IMR-90 (cell line): ENCODE measurements around the gene ARHGEF7. TPM values are rescaled to one million over a fixed set of nuclear protein-coding genes. Genes with fewer than 3 reads are reported as not detected.

Source experiments
- ATAC-seq: fragments of 200-7000 bp; cut with Tn5 transposase; 2 replicates; pipeline ENCODE4 v1.9.1; 2020; ENCODE audit warnings: low read depth, mild to moderate bottlenecking, moderate library complexity
- BruUV-seq: library from RNA; stranded (reverse); fragments of 400-500 nt; replicated peaks from 2 replicates; lab custom pipeline; 2021; lab: Mats Ljungman, UMichigan
- CTCF ChIA-PET: fragments of 300-600 bp; formaldehyde crosslinking; extraction: SDS; loops from one replicate; lab custom pipeline; 2021; ENCODE audit warnings: antibody characterized with exemption; lab: Yijun Ruan, JAX
- POLR2A ChIA-PET: fragments of 300-600 bp; sonication (Branson Sonifier 250); formaldehyde crosslinking; loops from one replicate; lab custom pipeline; 2022; ENCODE audit warnings: antibody characterized with exemption; ENCODE audit not compliant: unreplicated experiment; lab: Charles Lee
- DNase-seq: peaks from one replicate; pipeline ENCODE4 v3.0.0; 2013
- H2AFZ ChIP-seq: replicated peaks from 2 replicates; pipeline ENCODE3; 2013; ENCODE audit warnings: low read length, mild to moderate bottlenecking; ENCODE audit not compliant: poor library complexity
- H2AK5ac ChIP-seq: 2 replicates; pipeline ENCODE4 v1.6.1; 2013; ENCODE audit warnings: low read depth, low read length, inconsistent platforms
- H2AK9ac ChIP-seq: replicated peaks from 2 replicates; pipeline ENCODE3; 2013; ENCODE audit warnings: mild to moderate bottlenecking, low read depth, low read length, moderate library complexity; ENCODE audit not compliant: poor library complexity
- H2BK120ac ChIP-seq: 2 replicates; pipeline ENCODE4 v1.6.1; 2013; ENCODE audit warnings: low read depth, low read length, inconsistent platforms
- H2BK15ac ChIP-seq: 3 replicates; pipeline ENCODE4 v1.6.1; 2013; ENCODE audit warnings: low read depth, low read length, inconsistent platforms
- H2BK20ac ChIP-seq: 2 replicates; pipeline ENCODE4 v1.6.1; 2013; ENCODE audit warnings: low read depth, mild to moderate bottlenecking, inconsistent platforms, low read length, moderate library complexity
- H2BK5ac ChIP-seq: 2 replicates; pipeline ENCODE4 v1.6.1; 2013; ENCODE audit warnings: mild to moderate bottlenecking, low read depth, low read length, inconsistent platforms; ENCODE audit not compliant: poor library complexity, severe bottlenecking
- H3K14ac ChIP-seq: replicated peaks from 2 replicates; pipeline ENCODE4 v1.6.1; 2013; ENCODE audit warnings: low read depth, low read length, inconsistent platforms
- H3K18ac ChIP-seq: 2 replicates; pipeline ENCODE4 v1.6.1; 2013; ENCODE audit warnings: low read depth, low read length, control low read depth
- H3K23ac ChIP-seq: 2 replicates; pipeline ENCODE4 v1.6.1; 2013; ENCODE audit warnings: low read depth, low read length, inconsistent platforms
- H3K27ac ChIP-seq: 2 replicates; pipeline ENCODE4 v1.5.1; 2013; ENCODE audit warnings: mild to moderate bottlenecking, control low read depth, low read length; ENCODE audit not compliant: insufficient read depth
- H3K27me3 ChIP-seq: 2 replicates; pipeline ENCODE4 v1.6.1; 2013; ENCODE audit warnings: low read length; ENCODE audit not compliant: control insufficient read depth, insufficient read depth
- H3K36me3 ChIP-seq: 2 replicates; pipeline ENCODE4 v1.6.1; 2013; ENCODE audit warnings: low read length, mixed read lengths; ENCODE audit not compliant: control insufficient read depth, insufficient read depth
- H3K4ac ChIP-seq: 2 replicates; pipeline ENCODE4 v1.6.1; 2013; ENCODE audit warnings: low read depth, low read length, inconsistent platforms
- H3K4me1 ChIP-seq: 2 replicates; pipeline ENCODE4 v1.6.1; 2013; ENCODE audit warnings: low read length, mixed read lengths; ENCODE audit not compliant: control insufficient read depth, insufficient read depth
- H3K4me2 ChIP-seq: 2 replicates; pipeline ENCODE4 v1.6.1; 2013; ENCODE audit warnings: low read depth, mild to moderate bottlenecking, control low read depth, low read length, moderate library complexity
- H3K4me3 ChIP-seq: 2 replicates; pipeline ENCODE4 v1.5.1; 2013; ENCODE audit warnings: low read depth, mild to moderate bottlenecking, control low read depth, low read length, moderate library complexity; ENCODE audit not compliant: insufficient read depth
- H3K56ac ChIP-seq: 2 replicates; pipeline ENCODE4 v1.6.1; 2013; ENCODE audit warnings: low read length, inconsistent platforms; ENCODE audit not compliant: insufficient read depth; ENCODE audit errors: extremely low read depth
- H3K79me1 ChIP-seq, 2 experiments: 2 replicates each; pipeline ENCODE4 v1.6.1; 2013; ENCODE audit warnings: low read length in 2 of 2, inconsistent platforms in 1 of 2, low read depth in 1 of 2
- H3K9ac ChIP-seq: 2 replicates; pipeline ENCODE4 v1.6.1; 2013; ENCODE audit warnings: low read depth, low read length, control low read depth
- H3K9me1 ChIP-seq: 2 replicates; pipeline ENCODE4 v1.6.1; 2013; ENCODE audit warnings: low read length, inconsistent platforms; ENCODE audit not compliant: insufficient read depth
- H3K9me3 ChIP-seq: 2 replicates; pipeline ENCODE4 v1.6.1; 2013; ENCODE audit warnings: low read length; ENCODE audit not compliant: control insufficient read depth, insufficient read depth
- H4K20me1 ChIP-seq: 2 replicates; pipeline ENCODE4 v1.6.1; 2013; ENCODE audit warnings: low read length, inconsistent platforms; ENCODE audit not compliant: insufficient read depth
- H4K5ac ChIP-seq: 2 replicates; pipeline ENCODE4 v1.6.1; 2013; ENCODE audit warnings: mild to moderate bottlenecking, low read depth, low read length, control low read depth
- H4K8ac ChIP-seq, 2 experiments: 2 replicates each; pipeline ENCODE4 v1.6.1; 2013; ENCODE audit warnings: low read depth in 2 of 2, low read length in 2 of 2, control low read depth in 1 of 2, inconsistent platforms in 1 of 2
- H4K91ac ChIP-seq: 2 replicates; pipeline ENCODE4 v1.6.1; 2013; ENCODE audit warnings: low read depth, low read length, inconsistent platforms; ENCODE audit not compliant: insufficient read depth
- BHLHE40 ChIP-seq: fragments of 150-350 bp; IDR thresholded peaks from 2 replicates; pipeline ENCODE4 v1.6.1; 2016; ENCODE audit warnings: mild to moderate bottlenecking, low read depth, low read length
- CEBPB ChIP-seq: IDR thresholded peaks from 2 replicates; pipeline ENCODE4 v1.6.1; 2012; ENCODE audit warnings: low read depth, low read length, improper control_type of control experiment
- CHD1 ChIP-seq: IDR thresholded peaks from 2 replicates; pipeline ENCODE4 v1.6.1; 2012; ENCODE audit warnings: low read depth, low read length, improper control_type of control experiment
- CTCF ChIP-seq: conservative IDR thresholded peaks from 2 replicates; pipeline ENCODE4 v1.5.1; 2012; ENCODE audit warnings: mild to moderate bottlenecking, low read depth, low read length, improper control_type of control experiment
- FOS ChIP-seq: fragments of 150-350 bp; IDR thresholded peaks from 2 replicates; pipeline ENCODE4 v1.6.1; 2016; ENCODE audit warnings: low read depth, low read length
- MAFK ChIP-seq: IDR thresholded peaks from 2 replicates; pipeline ENCODE4 v1.6.1; 2012; ENCODE audit warnings: low read depth, low read length, improper control_type of control experiment
- MAZ ChIP-seq: IDR thresholded peaks from 2 replicates; pipeline ENCODE4 v1.6.1; 2012; ENCODE audit warnings: low read depth, mild to moderate bottlenecking, low read length, improper control_type of control experiment, moderate library complexity, borderline replicate concordance
- MXI1 ChIP-seq: IDR thresholded peaks from 2 replicates; pipeline ENCODE4 v1.6.1; 2012; ENCODE audit warnings: low read depth, mild to moderate bottlenecking, low read length, moderate library complexity, borderline replicate concordance
- NFE2L2 ChIP-seq: fragments of 150-350 bp; IDR thresholded peaks from 2 replicates; pipeline ENCODE4 v1.6.1; 2016; ENCODE audit warnings: low read depth, mild to moderate bottlenecking, low read length
- POLR2A ChIP-seq: IDR thresholded peaks from 2 replicates; pipeline ENCODE4 v1.6.1; 2012; ENCODE audit warnings: mild to moderate bottlenecking, low read depth, low read length
- RAD21 ChIP-seq: IDR thresholded peaks from 2 replicates; pipeline ENCODE4 v1.6.1; 2012; ENCODE audit warnings: low read length, improper control_type of control experiment
- RCOR1 ChIP-seq: IDR thresholded peaks from 2 replicates; pipeline ENCODE4 v1.6.1; 2012; ENCODE audit warnings: mild to moderate bottlenecking, low read length, improper control_type of control experiment; ENCODE audit not compliant: insufficient replicate concordance
- RFX5 ChIP-seq: IDR thresholded peaks from 2 replicates; pipeline ENCODE4 v1.8.0; 2012; ENCODE audit warnings: low read depth, mild to moderate bottlenecking, low read length, moderate library complexity
- SMC3 ChIP-seq: fragments of 150-350 bp; IDR thresholded peaks from 2 replicates; pipeline ENCODE4 v1.6.1; 2016; ENCODE audit warnings: low read depth, mild to moderate bottlenecking, antibody characterized with exemption, low read length, moderate library complexity
- WGBS, 2 experiments: methylation state at CpG; one replicate each; pipeline versions ENCODE4 v1.1.5 to v1.1.7; 2013; ENCODE audit warnings: missing lambda C conversion rate in 2 of 2; ENCODE audit not compliant: insufficient read length in 1 of 2; ENCODE audit errors: extremely low coverage in 2 of 2; 5-methylcytosine and 5-hydroxymethylcytosine counted together
- dilution Hi-C: fragments of 300-500 bp; cut with HindIII; formaldehyde crosslinking; loops from one replicate; pipeline ENCODE4 v1.14.3; 2018; ENCODE audit warnings: low sequenced_read_pairs; ENCODE audit not compliant: unreplicated experiment
- in situ Hi-C: fragments of 300-500 bp; cut with MboI; formaldehyde crosslinking; loops from 3 replicates; pipeline ENCODE4 v1.14.3; 2019; ENCODE audit warnings: low sequenced_read_pairs, inconsistent platforms, mixed read lengths
- intact Hi-C: fragments of 100-400 bp; cut with micrococcal nuclease; formaldehyde crosslinking; loops from 2 replicates; pipeline ENCODE4 v1.10.0; 2022
- polyA plus RNA-seq, 3 experiments: library from polyadenylated mRNA; depleted of rRNA; stranded (reverse); fragments of >200 nt; gene quantifications; 2 replicates each; pipeline ENCODE4 v1.2.3, GENCODE V29; 2012; ENCODE audit warnings: low replicate concordance in 1 of 3
- total RNA-seq: library from RNA; depleted of rRNA; stranded (reverse); fragments of >200 nt; gene quantifications from 2 replicates; pipeline ENCODE4 v1.2.3, GENCODE V29; 2012
- TF ChIP-seq, protein P1 (sequence below): fragments of 150-350 bp; IDR thresholded peaks from 2 replicates; pipeline ENCODE4 v1.6.1; 2017; ENCODE audit warnings: mild to moderate bottlenecking, antibody characterized with exemption, low read length, low read depth
- TF ChIP-seq, protein P2 (sequence below): fragments of 150-350 bp; IDR thresholded peaks from 2 replicates; pipeline ENCODE4 v1.6.1; 2016; ENCODE audit warnings: low read depth, mild to moderate bottlenecking, low read length, moderate library complexity, borderline replicate concordance

The ARHGEF7 gene
- total and polyA plus RNA-seq, 2 of the 4 experiments (the other 2 are of a cell fraction) = 32.9 to 59.0 TPM

DNA sequence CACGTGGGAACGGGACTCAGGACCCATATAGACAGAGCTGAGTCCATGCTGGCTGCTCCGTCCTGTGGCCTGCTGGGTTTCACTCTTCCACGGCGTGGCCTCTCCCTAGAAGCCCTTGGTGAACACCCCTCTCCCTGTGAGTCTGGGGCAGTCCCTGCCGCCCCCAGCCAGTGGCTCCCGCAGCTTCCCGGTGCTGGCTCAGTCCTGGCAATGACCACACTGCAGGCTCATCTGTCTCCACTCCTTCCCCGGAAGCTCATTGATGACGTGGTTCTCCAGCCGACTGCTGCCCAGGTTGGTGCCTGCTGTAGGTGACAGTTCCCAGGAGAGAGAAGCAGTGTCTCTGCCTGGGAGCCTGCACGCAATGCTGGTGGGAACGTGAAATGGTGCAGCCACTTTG lies 203.3 kb downstream of the ARHGEF7 start:
- no peak for TF ChIP-seq CTCF
- no peak for TF ChIP-seq RAD21
- TF ChIP-seq RFX5 = no peak
- no peak for TF ChIP-seq CEBPB
- no peak for TF ChIP-seq BHLHE40
- no peak for TF ChIP-seq NFE2L2
- TF ChIP-seq MXI1 = no peak
- TF ChIP-seq MAZ = no peak
- TF ChIP-seq FOS = no peak
- TF ChIP-seq SMC3 = no peak
- TF ChIP-seq POLR2A = no peak
- no peak for TF ChIP-seq MAFK
- no peak for TF ChIP-seq RCOR1
- TF ChIP-seq CHD1 = no peak
- TF ChIP-seq, protein P1, sequence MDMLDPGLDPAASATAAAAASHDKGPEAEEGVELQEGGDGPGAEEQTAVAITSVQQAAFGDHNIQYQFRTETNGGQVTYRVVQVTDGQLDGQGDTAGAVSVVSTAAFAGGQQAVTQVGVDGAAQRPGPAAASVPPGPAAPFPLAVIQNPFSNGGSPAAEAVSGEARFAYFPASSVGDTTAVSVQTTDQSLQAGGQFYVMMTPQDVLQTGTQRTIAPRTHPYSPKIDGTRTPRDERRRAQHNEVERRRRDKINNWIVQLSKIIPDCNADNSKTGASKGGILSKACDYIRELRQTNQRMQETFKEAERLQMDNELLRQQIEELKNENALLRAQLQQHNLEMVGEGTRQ = no peak
- TF ChIP-seq, protein P2, sequence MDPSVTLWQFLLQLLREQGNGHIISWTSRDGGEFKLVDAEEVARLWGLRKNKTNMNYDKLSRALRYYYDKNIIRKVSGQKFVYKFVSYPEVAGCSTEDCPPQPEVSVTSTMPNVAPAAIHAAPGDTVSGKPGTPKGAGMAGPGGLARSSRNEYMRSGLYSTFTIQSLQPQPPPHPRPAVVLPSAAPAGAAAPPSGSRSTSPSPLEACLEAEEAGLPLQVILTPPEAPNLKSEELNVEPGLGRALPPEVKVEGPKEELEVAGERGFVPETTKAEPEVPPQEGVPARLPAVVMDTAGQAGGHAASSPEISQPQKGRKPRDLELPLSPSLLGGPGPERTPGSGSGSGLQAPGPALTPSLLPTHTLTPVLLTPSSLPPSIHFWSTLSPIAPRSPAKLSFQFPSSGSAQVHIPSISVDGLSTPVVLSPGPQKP = no peak

More for the DNA sequence above, 203.3 kb downstream of the ARHGEF7 start:
- no peak overlapping the region for H3K14ac ChIP-seq
- no peaks in the 10 kb centered on the region for H3K36me3 ChIP-seq
- no peak overlapping the region for H2AFZ ChIP-seq
- no peak overlapping the region for H2BK20ac ChIP-seq
- H4K5ac ChIP-seq = no peak overlapping the region
- CTCF ChIA-PET = no interaction called here
- H3K4me3 ChIP-seq = no peak overlapping the region
- dilution Hi-C loops = no loop called here
- no peak overlapping the region for H3K23ac ChIP-seq
- no peak overlapping the region for H2AK9ac ChIP-seq
- H3K9me3 ChIP-seq = no peaks in the 10 kb centered on the region
- in situ Hi-C loops = no loop called here
- no peak overlapping the region for H3K9ac ChIP-seq
- no peak overlapping the region for H2BK5ac ChIP-seq
- H3K4ac ChIP-seq = no peak overlapping the region
- no peak overlapping the region for H3K4me2 ChIP-seq
- intact Hi-C loops = no loop called here
- no peaks in the 10 kb centered on the region for H4K20me1 ChIP-seq
- H3K27ac ChIP-seq = no peak overlapping the region
- DNase-seq (peak; percentile 9), ATAC-seq (no peak)
- H2AK5ac ChIP-seq = no peak overlapping the region
- 73% methylated on average over 7 of the region's 13 CpGs; no CpG with 5 or more reads in 1 of the 2 experiments for WGBS, 2 experiments
- H3K27me3 ChIP-seq = no peaks in the 10 kb centered on the region; the same call in 1 of the 2 replicates
- no TSS peak for BruUV-seq
- no peak overlapping the region for H4K91ac ChIP-seq
- no peak overlapping the region for H3K56ac ChIP-seq
- H2BK15ac ChIP-seq = no peak overlapping the region
- no peaks in the 10 kb centered on the region for H3K79me1 ChIP-seq
- peaks cover 2% of the 10 kb centered on the region; the same call in 1 of the 2 replicates for H3K9me1 ChIP-seq
- no peak overlapping the region for H2BK120ac ChIP-seq
- POLR2A ChIA-PET = no interaction called here
- H4K8ac ChIP-seq = no peak overlapping the region
- peaks cover 4% of the 10 kb centered on the region; the same call in 1 of the 2 replicates for H3K4me1 ChIP-seq
- no peak overlapping the region for H3K18ac ChIP-seq
